Hepatocyte (in vitro differentiated cells): Measurements from ENCODE around the gene ZNF394. TPM values are rescaled to one million over a fixed set of nuclear protein-coding genes. Genes with fewer than 3 reads are reported as not detected.

Experiments
- DNase-seq: peaks from one replicate; pipeline ENCODE4 v3.0.0-alpha.2; 2016; ENCODE audit warnings: low spot score
- H2AFZ ChIP-seq: fragments of 200-600 bp; sonication (generic); 2 replicates; pipeline ENCODE4 v1.6.0; 2016; ENCODE audit warnings: antibody characterized with exemption, mild to moderate bottlenecking
- H3K27ac ChIP-seq: fragments of 200-600 bp; sonication (generic); 2 replicates; pipeline ENCODE4 v1.5.1; 2016; ENCODE audit warnings: mild to moderate bottlenecking
- H3K27me3 ChIP-seq: fragments of 200-600 bp; sonication (generic); 2 replicates; pipeline ENCODE4 v1.6.1; 2016
- H3K36me3 ChIP-seq: fragments of 200-600 bp; sonication (generic); replicated peaks from 2 replicates; pipeline ENCODE4 v1.5.1; 2016; ENCODE audit warnings: low read depth; ENCODE audit not compliant: insufficient read depth
- H3K4me1 ChIP-seq: fragments of 200-600 bp; sonication (generic); 2 replicates; pipeline ENCODE4 v1.5.1; 2016; ENCODE audit warnings: mild to moderate bottlenecking, moderate library complexity; ENCODE audit not compliant: insufficient read depth
- H3K4me2 ChIP-seq: fragments of 200-600 bp; sonication (generic); 2 replicates; pipeline ENCODE4 v1.6.0; 2016
- H3K4me3 ChIP-seq: fragments of 200-600 bp; sonication (generic); 2 replicates; pipeline ENCODE4 v1.5.1; 2016; ENCODE audit warnings: mild to moderate bottlenecking
- H3K79me2 ChIP-seq: fragments of 200-600 bp; sonication (generic); 2 replicates; pipeline ENCODE4 v1.6.0; 2017; ENCODE audit warnings: mild to moderate bottlenecking
- H3K9me2 ChIP-seq: fragments of 200-600 bp; sonication (generic); replicated peaks from 2 replicates; pipeline ENCODE4 v1.6.0; 2017; ENCODE audit warnings: mild to moderate bottlenecking; ENCODE audit not compliant: insufficient read depth
- H3K9me3 ChIP-seq: fragments of 200-600 bp; sonication (generic); 2 replicates; pipeline ENCODE4 v1.5.1; 2016; ENCODE audit warnings: low read depth, mild to moderate bottlenecking
- H4K20me1 ChIP-seq: fragments of 200-600 bp; sonication (generic); 2 replicates; pipeline ENCODE4 v1.6.0; 2016; ENCODE audit warnings: mild to moderate bottlenecking; ENCODE audit not compliant: insufficient read depth, poor library complexity, severe bottlenecking
- EZH2 ChIP-seq: fragments of 200-600 bp; sonication (generic); IDR thresholded peaks from 2 replicates; pipeline ENCODE4 v1.6.1; 2016; ENCODE audit warnings: antibody characterized with exemption, mild to moderate bottlenecking, borderline replicate concordance
- EZH2phosphoT487 ChIP-seq: fragments of 200-600 bp; sonication (generic); IDR thresholded peaks from one replicate; pipeline ENCODE4 v1.6.1; 2018; ENCODE audit warnings: antibody characterized with exemption, mild to moderate bottlenecking, low read depth, moderate library complexity; ENCODE audit not compliant: unreplicated experiment, severe bottlenecking
- WGBS: methylation state at CpG from one replicate; pipeline ENCODE4 v1.1.6; 2016; ENCODE audit warnings: low lambda C conversion rate; ENCODE audit errors: missing lambda C conversion rate; 5-methylcytosine and 5-hydroxymethylcytosine counted together
- polyA plus RNA-seq: library from polyadenylated mRNA; unstranded; fragments of >200 nt; fragmentation: Nextera tagmentation; extraction: Ambion mirVana; gene quantifications from 2 replicates; pipeline ENCODE4 v1.2.1, GENCODE V29; 2016
- total RNA-seq: library from RNA; depleted of rRNA; stranded (reverse); fragments of >200 nt; gene quantifications from 2 replicates; pipeline ENCODE4 v1.2.3, GENCODE V29; 2014
- TF ChIP-seq, protein P1 (sequence below): fragments of 200-600 bp; sonication (generic); IDR thresholded peaks from 2 replicates; pipeline ENCODE4 v1.5.1; 2016; ENCODE audit warnings: antibody characterized with exemption, mild to moderate bottlenecking; ENCODE audit not compliant: poor library complexity

The ZNF394 gene
- total and polyA plus RNA-seq, 2 experiments from 2014 or later: 18.4 to 19.4 TPM

DNA sequence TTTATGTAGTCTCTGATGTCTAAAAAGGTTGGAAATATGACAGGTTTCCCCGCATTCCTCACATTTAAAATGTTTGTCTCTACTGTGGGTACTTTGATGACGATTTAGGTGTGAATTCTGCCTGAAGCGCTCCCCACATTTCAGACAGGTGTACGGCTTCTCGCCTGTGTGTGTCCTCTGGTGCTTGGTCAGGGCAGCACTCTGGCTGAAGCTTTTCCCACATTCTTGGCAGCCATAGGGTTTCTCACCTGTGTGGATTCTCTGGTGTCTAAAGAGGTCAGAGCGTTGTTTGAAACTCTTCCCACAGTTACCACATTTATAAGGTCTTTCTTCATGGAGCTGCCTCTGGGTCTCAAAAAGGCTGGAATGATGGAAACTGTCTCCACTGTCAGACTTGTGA is 6.3 kb downstream of the ZNF394 start:
- over 99% methylated on average over 6 of the region's 6 CpGs for WGBS
- TF ChIP-seq EZH2phosphoT487 (no peak), EZH2 (no peak)
- TF ChIP-seq, protein P1, sequence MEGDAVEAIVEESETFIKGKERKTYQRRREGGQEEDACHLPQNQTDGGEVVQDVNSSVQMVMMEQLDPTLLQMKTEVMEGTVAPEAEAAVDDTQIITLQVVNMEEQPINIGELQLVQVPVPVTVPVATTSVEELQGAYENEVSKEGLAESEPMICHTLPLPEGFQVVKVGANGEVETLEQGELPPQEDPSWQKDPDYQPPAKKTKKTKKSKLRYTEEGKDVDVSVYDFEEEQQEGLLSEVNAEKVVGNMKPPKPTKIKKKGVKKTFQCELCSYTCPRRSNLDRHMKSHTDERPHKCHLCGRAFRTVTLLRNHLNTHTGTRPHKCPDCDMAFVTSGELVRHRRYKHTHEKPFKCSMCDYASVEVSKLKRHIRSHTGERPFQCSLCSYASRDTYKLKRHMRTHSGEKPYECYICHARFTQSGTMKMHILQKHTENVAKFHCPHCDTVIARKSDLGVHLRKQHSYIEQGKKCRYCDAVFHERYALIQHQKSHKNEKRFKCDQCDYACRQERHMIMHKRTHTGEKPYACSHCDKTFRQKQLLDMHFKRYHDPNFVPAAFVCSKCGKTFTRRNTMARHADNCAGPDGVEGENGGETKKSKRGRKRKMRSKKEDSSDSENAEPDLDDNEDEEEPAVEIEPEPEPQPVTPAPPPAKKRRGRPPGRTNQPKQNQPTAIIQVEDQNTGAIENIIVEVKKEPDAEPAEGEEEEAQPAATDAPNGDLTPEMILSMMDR: no peak
- H3K4me1 ChIP-seq: peaks cover 14% of the 10 kb centered on the region
- H2AFZ ChIP-seq: no peak overlapping the region
- H3K9me2 ChIP-seq: no peaks in the 10 kb centered on the region
- H3K9me3 ChIP-seq: peaks cover 13% of the 10 kb centered on the region
- no peak for DNase-seq
- no peaks in the 10 kb centered on the region for H3K27me3 ChIP-seq
- H4K20me1 ChIP-seq: peaks cover 15% of the 10 kb centered on the region
- H3K36me3 ChIP-seq: peaks cover 14% of the 10 kb centered on the region
- peaks cover 54% of the 10 kb centered on the region for H3K79me2 ChIP-seq
- H3K4me2 ChIP-seq: no peak overlapping the region
- no peak overlapping the region for H3K27ac ChIP-seq
- no peak overlapping the region for H3K4me3 ChIP-seq

DNA sequence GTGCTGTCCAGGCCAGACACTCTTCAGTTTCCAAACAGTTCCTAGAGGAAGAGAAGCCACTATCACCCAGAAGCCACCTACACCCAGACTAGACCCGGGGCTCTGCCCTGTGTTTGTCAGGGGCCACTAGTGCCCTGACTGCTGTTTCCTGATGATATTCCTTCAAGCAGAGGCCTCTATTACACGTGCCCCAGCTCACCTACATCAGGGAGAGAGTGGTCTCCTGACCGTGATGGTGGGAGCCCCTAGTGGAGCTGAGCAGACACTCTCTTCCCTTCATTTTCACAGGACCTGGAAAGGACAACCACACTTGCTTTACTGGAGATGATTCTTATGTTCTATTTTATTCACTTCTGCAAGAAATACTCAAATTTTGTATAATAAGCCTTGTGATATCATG is 9.2 kb downstream of the ZNF394 start:
- TF ChIP-seq EZH2phosphoT487 (no peak), EZH2 (no peak)
- TF ChIP-seq, protein P1: no peak
- peaks cover 13% of the 10 kb centered on the region for H3K9me3 ChIP-seq
- H3K27ac ChIP-seq: no peak overlapping the region
- peaks cover 14% of the 10 kb centered on the region for H3K36me3 ChIP-seq
- H3K79me2 ChIP-seq: peaks cover 25% of the 10 kb centered on the region
- no peaks in the 10 kb centered on the region for H4K20me1 ChIP-seq
- H3K27me3 ChIP-seq: no peaks in the 10 kb centered on the region
- H3K9me2 ChIP-seq: no peaks in the 10 kb centered on the region
- H2AFZ ChIP-seq: no peak overlapping the region
- no peak overlapping the region for H3K4me3 ChIP-seq
- 67% methylated on average over 3 of the region's 3 CpGs for WGBS
- no peak for DNase-seq
- H3K4me2 ChIP-seq: no peak overlapping the region
- H3K4me1 ChIP-seq: no peaks in the 10 kb centered on the region

DNA sequence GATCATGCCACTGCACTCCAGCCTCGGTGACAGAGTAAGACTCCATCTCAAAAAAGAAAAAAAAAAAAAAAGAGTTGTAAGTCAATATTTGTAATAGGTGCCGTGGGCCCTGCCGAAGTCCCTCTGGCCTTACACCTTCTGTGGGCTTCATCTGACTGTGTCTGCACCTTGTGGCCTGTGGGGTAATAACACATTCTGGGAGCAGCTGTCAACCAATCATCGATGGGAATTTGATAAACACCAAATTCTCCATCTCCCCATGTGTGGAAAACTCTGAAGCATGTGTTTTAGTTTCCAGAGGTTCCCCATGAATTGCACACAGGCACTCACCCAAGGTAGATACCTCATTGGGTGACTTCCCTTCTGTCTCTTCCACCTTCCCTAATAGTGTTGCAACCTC is 10.8 kb downstream of the ZNF394 start:
- Histone ChIP-seq H3K27ac (no peak overlapping the region), H2AFZ (no peak overlapping the region), H3K9me3 (peaks cover 10% of the 10 kb centered on the region), H3K4me2 (no peak overlapping the region), H3K36me3 (peaks cover 14% of the 10 kb centered on the region), H3K79me2 (peaks cover 11% of the 10 kb centered on the region), H4K20me1 (no peaks in the 10 kb centered on the region), H3K4me1 (no peaks in the 10 kb centered on the region), H3K4me3 (no peak overlapping the region), H3K9me2 (no peaks in the 10 kb centered on the region), H3K27me3 (no peaks in the 10 kb centered on the region)
- DNase-seq: no peak
- WGBS: 70% methylated on average over 4 of the region's 4 CpGs
- TF ChIP-seq, protein P1: no peak
- TF ChIP-seq EZH2 (no peak), EZH2phosphoT487 (no peak)

DNA sequence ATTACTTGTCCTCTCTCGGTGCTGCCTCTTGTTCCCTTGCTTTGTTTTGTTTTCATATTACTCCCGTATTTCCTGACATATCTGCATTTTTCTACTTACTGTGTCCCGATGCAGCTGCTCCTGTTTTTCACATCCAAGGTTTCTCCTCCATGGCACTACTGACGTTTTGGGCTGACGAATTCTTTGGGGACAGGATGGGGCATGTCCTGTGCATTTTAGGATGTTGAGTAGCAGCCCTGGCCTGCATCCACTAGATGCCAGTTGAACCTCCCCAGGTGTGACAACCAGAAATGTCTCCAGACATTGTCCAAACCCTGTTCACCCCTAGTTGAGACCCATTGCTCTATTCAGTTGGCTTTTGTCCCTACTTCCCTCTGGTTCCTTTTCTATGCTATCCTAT is 15.0 kb downstream of the ZNF394 start:
- Histone ChIP-seq H3K4me1 (no peaks in the 10 kb centered on the region), H3K36me3 (no peaks in the 10 kb centered on the region), H3K79me2 (no peaks in the 10 kb centered on the region), H3K4me2 (no peak overlapping the region), H3K27ac (no peak overlapping the region), H3K4me3 (no peak overlapping the region), H2AFZ (no peak overlapping the region), H3K9me2 (no peaks in the 10 kb centered on the region), H3K9me3 (no peaks in the 10 kb centered on the region), H3K27me3 (no peaks in the 10 kb centered on the region), H4K20me1 (no peaks in the 10 kb centered on the region)
- WGBS: 93% methylated on average over 5 of the region's 5 CpGs
- DNase-seq: no peak
- TF ChIP-seq EZH2phosphoT487 (no peak), EZH2 (no peak)
- TF ChIP-seq, protein P1: no peak
